Thymus (tissue), 11 donors: ENCODE measurements around the gene OS9. TPM values are rescaled to one million over a fixed set of nuclear protein-coding genes. Genes with fewer than 3 reads are reported as not detected.

Source experiments
- DNase-seq, 9 donors: peaks; one replicate each; pipeline ENCODE4 v3.0.0-alpha.2; 2013; ENCODE audit warnings: low spot score in 9 of 9, low read depth in 6 of 9, missing footprints in 1 of 9
- H3K27ac ChIP-seq, 2 donors: one replicate each; pipeline ENCODE4 v1.5.1; 2013; ENCODE audit warnings: control low read depth in 1 of 2, low read depth in 1 of 2, low read length in 1 of 2, mild to moderate bottlenecking in 1 of 2, moderate library complexity in 1 of 2
- H3K27me3 ChIP-seq, 2 donors: one replicate each; pipeline ENCODE4 v1.5.1; 2013; ENCODE audit warnings: low read length in 1 of 2; ENCODE audit not compliant: control insufficient read depth in 2 of 2, insufficient read depth in 1 of 2
- H3K36me3 ChIP-seq, 2 donors: one replicate each; pipeline ENCODE4 v1.5.1; 2013; ENCODE audit warnings: low read length in 1 of 2, mild to moderate bottlenecking in 1 of 2, moderate library complexity in 1 of 2; ENCODE audit not compliant: control insufficient read depth in 2 of 2, insufficient read depth in 2 of 2
- H3K4me1 ChIP-seq, 2 donors: one replicate each; pipeline ENCODE4 v1.5.1; 2013; ENCODE audit warnings: low read length in 2 of 2; ENCODE audit not compliant: control insufficient read depth in 2 of 2, insufficient read depth in 2 of 2
- H3K4me3 ChIP-seq, 2 donors: one replicate each; pipeline ENCODE4 v1.5.1; 2013; ENCODE audit warnings: low read length in 2 of 2, control low read depth in 1 of 2, mild to moderate bottlenecking in 1 of 2
- H3K9me3 ChIP-seq, 2 donors: one replicate each; pipeline ENCODE4 v1.5.1; 2013; ENCODE audit warnings: low read length in 1 of 2, mild to moderate bottlenecking in 1 of 2; ENCODE audit not compliant: control insufficient read depth in 2 of 2, insufficient read depth in 1 of 2
- WGBS: extraction: QIAGEN DNeasy Blood & Tissue Kit; methylation state at CpG from one replicate; pipeline ENCODE4 v1.1.7; 2013; 5-methylcytosine and 5-hydroxymethylcytosine counted together
- polyA plus RNA-seq: library from polyadenylated mRNA; stranded (reverse); fragments of 200-250 nt; gene quantifications from one replicate; pipeline ENCODE4 v1.2.3, GENCODE V29; 2013
- total RNA-seq: library from RNA; stranded (reverse); fragments of 120-200 nt; gene quantifications from one replicate; pipeline ENCODE4 v1.2.4, GENCODE V29; 2013
- donor health status: healthy.

OS9 gene
- total and polyA plus RNA-seq, 2 donors, result 111 to 166 TPM

DNA sequence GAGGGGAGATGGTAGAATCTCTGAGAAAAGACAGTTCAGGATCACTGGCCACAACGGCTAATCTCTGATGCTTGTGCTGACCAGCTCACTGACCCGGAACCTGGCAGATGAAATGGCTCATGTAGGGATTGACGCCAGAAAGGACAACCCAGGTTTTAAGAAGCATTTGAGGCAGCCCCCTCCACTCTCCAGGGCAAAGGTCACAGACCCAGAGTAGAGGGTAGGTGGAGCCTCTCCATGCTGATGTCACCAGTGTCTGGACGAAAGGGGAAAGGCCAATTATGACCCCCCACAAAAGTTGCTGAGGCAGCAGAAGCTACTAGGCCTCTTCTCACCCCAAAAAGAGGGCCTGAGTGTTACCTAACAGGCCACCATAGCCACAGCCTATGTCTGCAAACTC is 76.8 kb downstream of the OS9 start:
- Histone ChIP-seq H3K4me1 (peaks cover 13 to 41% of the 10 kb centered on the region in 2 donors), H3K27me3 (peaks cover 26 to 45% of the 10 kb centered on the region in 2 donors), H3K9me3 (peaks cover 0 to 7% of the 10 kb centered on the region in 2 donors), H3K36me3 (peaks cover 0 to 4% of the 10 kb centered on the region in 2 donors), H3K4me3 (no peak overlapping the region), H3K27ac (no peak overlapping the region)
- WGBS, result 97% methylated on average over 4 of the region's 4 CpGs
- DNase-seq, result no peak

Other genes starting within 250 kb of the OS9 start
- 0.09 TPM for gene INHBE, start 238.8 kb upstream of the OS9 start, total RNA-seq
- 0.14 TPM for gene INHBE, start 238.8 kb upstream of the OS9 start, polyA plus RNA-seq
- 0.85 TPM for gene GLI1, start 234.3 kb upstream of the OS9 start, total RNA-seq
- 0.71 TPM for gene GLI1, start 234.3 kb upstream of the OS9 start, polyA plus RNA-seq
- gene ARHGAP9, start 214.3 kb upstream of the OS9 start, total RNA-seq, result 71.1 TPM
- 165 TPM for gene ARHGAP9, start 214.3 kb upstream of the OS9 start, polyA plus RNA-seq
- gene MARS1, start 206.1 kb upstream of the OS9 start, total RNA-seq, result 93.8 TPM
- 117 TPM for gene MARS1, start 206.1 kb upstream of the OS9 start, polyA plus RNA-seq
- gene DDIT3, start 173.6 kb upstream of the OS9 start, total RNA-seq, result 25.0 TPM
- gene DDIT3, start 173.6 kb upstream of the OS9 start, polyA plus RNA-seq, result 43.4 TPM
- gene MBD6, start 171.3 kb upstream of the OS9 start, total RNA-seq, result 5.6 TPM
- gene MBD6, start 171.3 kb upstream of the OS9 start, polyA plus RNA-seq, result 60.5 TPM
- gene DCTN2, start 146.9 kb upstream of the OS9 start, total RNA-seq, result 56.4 TPM
- gene DCTN2, start 146.9 kb upstream of the OS9 start, polyA plus RNA-seq, result 79.7 TPM
- gene KIF5A, start 144.1 kb upstream of the OS9 start, total RNA-seq, result 0.05 TPM
- gene KIF5A, start 144.1 kb upstream of the OS9 start, polyA plus RNA-seq, result 0.27 TPM
- 8.5 TPM for gene PIP4K2C, start 102.9 kb upstream of the OS9 start, total RNA-seq
- 14.4 TPM for gene PIP4K2C, start 102.9 kb upstream of the OS9 start, polyA plus RNA-seq
- gene DTX3, start 89.3 kb upstream of the OS9 start, total RNA-seq, result 16.6 TPM
- gene DTX3, start 89.3 kb upstream of the OS9 start, polyA plus RNA-seq, result 36.8 TPM
- 2.0 TPM for gene ARHGEF25, start 82.7 kb upstream of the OS9 start, total RNA-seq
- gene ARHGEF25, start 82.7 kb upstream of the OS9 start, polyA plus RNA-seq, result 8.5 TPM
- gene B4GALNT1, start 60.9 kb upstream of the OS9 start, total RNA-seq, result 0.57 TPM
- 1.3 TPM for gene B4GALNT1, start 60.9 kb upstream of the OS9 start, polyA plus RNA-seq
- gene AGAP2, start 44.6 kb downstream of the OS9 start, total RNA-seq, result 14.4 TPM
- gene AGAP2, start 44.6 kb downstream of the OS9 start, polyA plus RNA-seq, result 15.5 TPM
- gene TSPAN31, start 50.9 kb downstream of the OS9 start, total RNA-seq, result 25.3 TPM
- gene TSPAN31, start 50.9 kb downstream of the OS9 start, polyA plus RNA-seq, result 31.4 TPM
- 96.8 TPM for gene CDK4, start 58.2 kb downstream of the OS9 start, total RNA-seq
- gene CDK4, start 58.2 kb downstream of the OS9 start, polyA plus RNA-seq, result 38.5 TPM
- gene MARCHF9, start 61.0 kb downstream of the OS9 start, total RNA-seq, result 10.7 TPM
- gene MARCHF9, start 61.0 kb downstream of the OS9 start, polyA plus RNA-seq, result 54.9 TPM
- 0.42 TPM for gene CYP27B1, start 72.9 kb downstream of the OS9 start, total RNA-seq
- 0.82 TPM for gene CYP27B1, start 72.9 kb downstream of the OS9 start, polyA plus RNA-seq
- 10.6 TPM for gene METTL1, start 78.0 kb downstream of the OS9 start, total RNA-seq
- gene METTL1, start 78.0 kb downstream of the OS9 start, polyA plus RNA-seq, result 12.9 TPM
- gene EEF1AKMT3, start 78.5 kb downstream of the OS9 start, total RNA-seq, result 1.3 TPM
- 2.4 TPM for gene EEF1AKMT3, start 78.5 kb downstream of the OS9 start, polyA plus RNA-seq
- gene TSFM, start 88.7 kb downstream of the OS9 start, total RNA-seq, result 29.2 TPM
- gene TSFM, start 88.7 kb downstream of the OS9 start, polyA plus RNA-seq, result 28.6 TPM
- gene AVIL, start 124.6 kb downstream of the OS9 start, total RNA-seq, result 2.4 TPM
- 17.0 TPM for gene AVIL, start 124.6 kb downstream of the OS9 start, polyA plus RNA-seq
- gene CTDSP2, start 152.6 kb downstream of the OS9 start, total RNA-seq, result 68.6 TPM
- 50.4 TPM for gene CTDSP2, start 152.6 kb downstream of the OS9 start, polyA plus RNA-seq
- 36.0 TPM for gene ATP23, start 247.4 kb downstream of the OS9 start, total RNA-seq
- 15.6 TPM for gene ATP23, start 247.4 kb downstream of the OS9 start, polyA plus RNA-seq